ENCODE measurements around the gene URM1.

- no peak for TF ChIP-seq CTCF (IDR thresholded peaks at IDR 0.05)
- TF ChIP-seq POLR2AphosphoS5 (IDR thresholded peaks at IDR 0.05) = no peak
- TF ChIP-seq POLR2A (IDR thresholded peaks at IDR 0.05) = no peak
- TF ChIP-seq EP300 (IDR thresholded peaks at IDR 0.05; ENCODE audit: low read depth) = no peak
These were observed 44.1 kb downstream of the URM1 start for GRCh38 chr9:128415281-128415680.

Measured in transverse colon (tissue), 4 donors.